PC-3 (cell line): Measurements from ENCODE around the gene ARFIP1.

ENCODE experiments used
- EZH2 ChIP-seq: fragments of 300-600 bp; sonication (generic); IDR thresholded peaks from one replicate; pipeline ENCODE4 v1.6.1; 2017; ENCODE audit warnings: antibody characterized with exemption, mild to moderate bottlenecking, low read length; ENCODE audit not compliant: unreplicated experiment
- EZH2phosphoT487 ChIP-seq: fragments of 300-600 bp; sonication (generic); IDR thresholded peaks from 2 replicates; pipeline ENCODE4 v1.6.1; 2018; ENCODE audit warnings: mild to moderate bottlenecking, antibody characterized with exemption, low read length, borderline replicate concordance
- TF ChIP-seq, protein P1 (sequence below): fragments of 300-600 bp; sonication (generic); conservative IDR thresholded peaks from 2 replicates; pipeline ENCODE4 v1.5.1; 2017; ENCODE audit warnings: antibody characterized with exemption, low read depth, mild to moderate bottlenecking, low read length

DNA sequence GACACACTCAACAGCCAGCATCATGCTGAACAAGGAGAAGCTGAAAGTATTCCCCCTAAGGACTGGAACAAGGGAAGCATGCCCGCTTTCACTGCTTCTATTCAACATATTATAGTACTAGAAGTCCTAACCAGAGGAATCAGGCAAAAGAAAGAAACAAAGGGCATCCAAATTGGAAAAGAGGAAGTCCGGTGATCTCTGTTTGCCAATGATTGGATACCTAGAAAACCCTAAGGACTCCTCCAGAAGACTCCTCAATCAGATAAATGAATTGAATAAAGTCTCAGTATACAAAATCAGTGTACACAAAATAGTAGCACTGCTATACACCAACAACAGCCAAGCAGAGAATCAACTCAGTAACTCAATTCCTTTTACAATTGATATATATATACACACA is 44.8 kb downstream of the ARFIP1 start:
- TF ChIP-seq, protein P1, sequence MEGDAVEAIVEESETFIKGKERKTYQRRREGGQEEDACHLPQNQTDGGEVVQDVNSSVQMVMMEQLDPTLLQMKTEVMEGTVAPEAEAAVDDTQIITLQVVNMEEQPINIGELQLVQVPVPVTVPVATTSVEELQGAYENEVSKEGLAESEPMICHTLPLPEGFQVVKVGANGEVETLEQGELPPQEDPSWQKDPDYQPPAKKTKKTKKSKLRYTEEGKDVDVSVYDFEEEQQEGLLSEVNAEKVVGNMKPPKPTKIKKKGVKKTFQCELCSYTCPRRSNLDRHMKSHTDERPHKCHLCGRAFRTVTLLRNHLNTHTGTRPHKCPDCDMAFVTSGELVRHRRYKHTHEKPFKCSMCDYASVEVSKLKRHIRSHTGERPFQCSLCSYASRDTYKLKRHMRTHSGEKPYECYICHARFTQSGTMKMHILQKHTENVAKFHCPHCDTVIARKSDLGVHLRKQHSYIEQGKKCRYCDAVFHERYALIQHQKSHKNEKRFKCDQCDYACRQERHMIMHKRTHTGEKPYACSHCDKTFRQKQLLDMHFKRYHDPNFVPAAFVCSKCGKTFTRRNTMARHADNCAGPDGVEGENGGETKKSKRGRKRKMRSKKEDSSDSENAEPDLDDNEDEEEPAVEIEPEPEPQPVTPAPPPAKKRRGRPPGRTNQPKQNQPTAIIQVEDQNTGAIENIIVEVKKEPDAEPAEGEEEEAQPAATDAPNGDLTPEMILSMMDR: no peak
- no peak for TF ChIP-seq EZH2phosphoT487
- TF ChIP-seq EZH2: no peak
